Neural progenitor cell (in vitro differentiated cells): ENCODE measurements around the gene RNPEPL1.

Experiments
- EZH2 ChIP-seq: fragments of 200-600 bp; sonication (generic); IDR thresholded peaks from 2 replicates; pipeline ENCODE4 v1.6.1; 2017; ENCODE audit warnings: antibody characterized with exemption, mild to moderate bottlenecking, moderate library complexity
- TF ChIP-seq, protein P1 (sequence below): fragments of 200-600 bp; sonication (generic); IDR thresholded peaks from 2 replicates; pipeline ENCODE4 v1.5.1; 2017; ENCODE audit warnings: antibody characterized with exemption, mild to moderate bottlenecking

DNA sequence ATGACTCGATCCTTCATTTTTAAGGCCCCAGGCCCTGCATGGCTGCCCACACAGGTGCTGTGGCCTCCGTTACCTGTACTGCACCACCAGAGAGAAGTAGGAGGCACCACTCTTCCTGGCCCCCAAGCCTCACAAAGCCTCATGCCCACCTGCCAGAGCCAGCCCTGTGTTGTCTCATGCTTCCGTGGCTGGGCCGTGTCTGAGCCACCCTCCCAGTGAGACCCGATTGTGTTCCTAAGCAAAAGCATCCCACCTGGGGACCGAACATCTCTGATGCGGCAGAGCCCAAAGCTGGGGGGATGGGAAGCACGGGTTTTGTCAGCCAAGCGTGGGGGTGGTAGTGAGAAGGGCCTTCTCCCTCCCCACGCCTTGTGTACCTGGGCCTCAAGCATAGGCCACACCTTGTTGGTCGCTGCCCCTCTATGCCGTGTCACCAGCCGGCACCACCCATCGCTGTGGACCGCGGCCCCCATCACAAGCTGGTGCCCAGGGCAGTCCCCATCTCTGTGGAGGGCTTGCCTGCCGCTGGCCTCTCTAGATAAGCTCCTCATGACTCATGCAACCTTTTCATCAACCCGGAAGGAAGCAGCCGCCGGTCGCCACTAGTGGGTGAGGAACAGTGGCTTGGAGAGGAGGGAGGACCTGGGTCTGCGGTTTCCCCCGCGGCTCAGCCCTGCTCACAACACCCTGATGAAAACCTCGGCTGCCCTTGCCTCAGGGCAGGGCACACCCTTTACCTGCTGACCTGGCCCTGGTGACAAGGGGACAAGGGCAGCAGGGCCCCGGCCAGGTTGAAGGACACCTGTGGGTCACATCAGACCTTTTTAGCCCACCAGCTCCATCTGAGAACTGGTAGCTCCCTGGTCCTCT is 2.7 kb upstream of the RNPEPL1 start:
- TF ChIP-seq, protein P1, sequence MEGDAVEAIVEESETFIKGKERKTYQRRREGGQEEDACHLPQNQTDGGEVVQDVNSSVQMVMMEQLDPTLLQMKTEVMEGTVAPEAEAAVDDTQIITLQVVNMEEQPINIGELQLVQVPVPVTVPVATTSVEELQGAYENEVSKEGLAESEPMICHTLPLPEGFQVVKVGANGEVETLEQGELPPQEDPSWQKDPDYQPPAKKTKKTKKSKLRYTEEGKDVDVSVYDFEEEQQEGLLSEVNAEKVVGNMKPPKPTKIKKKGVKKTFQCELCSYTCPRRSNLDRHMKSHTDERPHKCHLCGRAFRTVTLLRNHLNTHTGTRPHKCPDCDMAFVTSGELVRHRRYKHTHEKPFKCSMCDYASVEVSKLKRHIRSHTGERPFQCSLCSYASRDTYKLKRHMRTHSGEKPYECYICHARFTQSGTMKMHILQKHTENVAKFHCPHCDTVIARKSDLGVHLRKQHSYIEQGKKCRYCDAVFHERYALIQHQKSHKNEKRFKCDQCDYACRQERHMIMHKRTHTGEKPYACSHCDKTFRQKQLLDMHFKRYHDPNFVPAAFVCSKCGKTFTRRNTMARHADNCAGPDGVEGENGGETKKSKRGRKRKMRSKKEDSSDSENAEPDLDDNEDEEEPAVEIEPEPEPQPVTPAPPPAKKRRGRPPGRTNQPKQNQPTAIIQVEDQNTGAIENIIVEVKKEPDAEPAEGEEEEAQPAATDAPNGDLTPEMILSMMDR: no peak
- no peak for TF ChIP-seq EZH2
